A549 (cell line): ENCODE results near the gene FAM107A. TPM values are rescaled to one million over a fixed set of nuclear protein-coding genes. Genes with fewer than 3 reads are reported as not detected.
A peak's percentile ranks its signal among the peaks of the same experiment; 100 is the strongest.

Experiments
- ATAC-seq, 2 experiments: fragments of 200-7000 bp in 1 of 2; fragments of >200 bp in 1 of 2; cut with Nextera tagmentation in 1 of 2; cut with Tn5 transposase in 1 of 2; 3 replicates each; pipeline versions ENCODE4 v1.8.0 to v1.9.1; 2018 to 2020; ENCODE audit warnings: mild to moderate bottlenecking in 1 of 2, moderate library complexity in 1 of 2
- CTCF ChIA-PET: fragments of 300-600 bp; sonication (Branson Sonifier 250); formaldehyde crosslinking; extraction: SDS; loops from one replicate; lab custom pipeline; 2021; ENCODE audit warnings: antibody characterized with exemption, inconsistent platforms; lab: Yijun Ruan, JAX
- POLR2A ChIA-PET: fragments of 350-600 bp; formaldehyde crosslinking; extraction: SDS; loops from one replicate; lab custom pipeline; 2021; ENCODE audit warnings: antibody characterized with exemption, inconsistent platforms; lab: Yijun Ruan, JAX
- DNase-seq, 2 experiments: peaks; one replicate each; pipeline versions ENCODE4 v3.0.0 to v3.0.0-alpha.2; 2011 to 2016; ENCODE audit warnings: low read depth in 1 of 2, low spot score in 1 of 2
- FAIRE-seq: peaks from 2 replicates; lab custom pipeline; 2011; peaks lifted over from hg19 to GRCh38; lab: Jason Lieb, UNC
- H3K27ac ChIP-seq, 2 experiments: fragments of >200 bp; sonication (Bioruptor Twin); formaldehyde crosslinking; 3 replicates each; pipeline ENCODE4 v1.5.1; 2016 to 2017
- H3K4me1 ChIP-seq: fragments of >200 bp; sonication (Bioruptor Twin); formaldehyde crosslinking; 3 replicates; pipeline ENCODE4 v1.6.1; 2016
- H3K4me2 ChIP-seq: fragments of >200 bp; sonication (Bioruptor Twin); formaldehyde crosslinking; 3 replicates; pipeline ENCODE4 v1.6.1; 2016
- H3K4me3 ChIP-seq: fragments of >200 bp; sonication (Bioruptor Twin); formaldehyde crosslinking; 3 replicates; pipeline ENCODE4 v1.5.1; 2016
- H3K9me3 ChIP-seq: fragments of >200 bp; sonication (Bioruptor Twin); formaldehyde crosslinking; 3 replicates; pipeline ENCODE4 v1.6.1; 2016
- BCL3 ChIP-seq: fragments of >200 bp; sonication (Bioruptor Twin); formaldehyde crosslinking; IDR thresholded peaks from 3 replicates; pipeline ENCODE4 v1.6.1; 2016
- BHLHE40 ChIP-seq: IDR thresholded peaks from 2 replicates; pipeline ENCODE4 v1.6.1; 2012; ENCODE audit warnings: low read depth, low read length, inconsistent platforms
- CEBPB ChIP-seq, 2 experiments: fragments of >200 bp in 1 of 2; sonication (Bioruptor Twin) in 1 of 2; formaldehyde crosslinking in 1 of 2; IDR thresholded peaks; 2 replicates each; pipeline ENCODE4 v1.6.1; 2012 to 2016
- CHD2 ChIP-seq: fragments of 150-350 bp; IDR thresholded peaks from 2 replicates; pipeline ENCODE4 v1.6.1; 2014; ENCODE audit warnings: low read length; ENCODE audit not compliant: partially characterized antibody
- CHD4 ChIP-seq: fragments of 200-600 bp; sonication (generic); IDR thresholded peaks from 2 replicates; pipeline ENCODE4 v1.6.1; 2016; ENCODE audit warnings: antibody characterized with exemption, mild to moderate bottlenecking, borderline replicate concordance
- CTCF ChIP-seq: fragments of >200 bp; sonication (Bioruptor Twin); formaldehyde crosslinking; IDR thresholded peaks from 3 replicates; pipeline ENCODE4 v1.5.1; 2016
- EHMT2 ChIP-seq: fragments of 200-600 bp; sonication (generic); IDR thresholded peaks from 2 replicates; pipeline ENCODE4 v1.6.1; 2016; ENCODE audit warnings: antibody characterized with exemption, low read depth, mild to moderate bottlenecking, moderate library complexity
- EP300 ChIP-seq, 2 experiments: fragments of >200 bp; sonication (Bioruptor Twin); formaldehyde crosslinking; IDR thresholded peaks; 2 replicates in 1 of 2; 3 replicates in 1 of 2; pipeline ENCODE4 v1.6.1; 2016 to 2017
- FOSL2 ChIP-seq, 2 experiments: fragments of 450-650 bp in 1 of 2; fragments of >200 bp in 1 of 2; sonication (Bioruptor Twin) in 1 of 2; formaldehyde crosslinking; IDR thresholded peaks; 2 replicates each; pipeline versions ENCODE4 v1.5.0 to v1.6.1; 2016 to 2020; ENCODE audit warnings: mild to moderate bottlenecking in 1 of 2, moderate library complexity in 1 of 2
- FOXS1 ChIP-seq: fragments of 250-450 bp; sonication (Bioruptor Pico); IDR thresholded peaks from 2 replicates; pipeline ENCODE4 v1.5.0; 2020; ENCODE audit warnings: mild to moderate bottlenecking, moderate library complexity
- GATA3 ChIP-seq: IDR thresholded peaks from 2 replicates; pipeline ENCODE4 v1.6.1; 2012; ENCODE audit warnings: borderline replicate concordance
- KDM5A ChIP-seq: fragments of 200-600 bp; sonication (generic); IDR thresholded peaks from 2 replicates; pipeline ENCODE4 v1.6.1; 2016; ENCODE audit warnings: antibody characterized with exemption, mild to moderate bottlenecking
- MAX ChIP-seq: IDR thresholded peaks from 2 replicates; pipeline ENCODE4 v1.6.1; 2012
- NR3C1 ChIP-seq: fragments of >200 bp; sonication (Bioruptor Twin); formaldehyde crosslinking; IDR thresholded peaks from 3 replicates; pipeline ENCODE4 v1.6.1; 2017
- POLR2A ChIP-seq: IDR thresholded peaks from 2 replicates; pipeline ENCODE4 v1.6.1; 2012; ENCODE audit warnings: mild to moderate bottlenecking, low read length
- RAD21 ChIP-seq, 2 experiments: fragments of >200 bp in 1 of 2; sonication (Bioruptor Twin) in 1 of 2; formaldehyde crosslinking in 1 of 2; IDR thresholded peaks in 1 of 2; conservative IDR thresholded peaks in 1 of 2; 2 replicates in 1 of 2; 3 replicates in 1 of 2; pipeline ENCODE4 v1.6.1; 2012 to 2018; ENCODE audit warnings: inconsistent platforms in 1 of 2
- RARB ChIP-seq: fragments of 250-450 bp; sonication (Bioruptor Pico); IDR thresholded peaks from 2 replicates; pipeline ENCODE4 v1.8.0; 2021; ENCODE audit warnings: mild to moderate bottlenecking, moderate library complexity
- RCOR1 ChIP-seq: fragments of 150-350 bp; IDR thresholded peaks from 2 replicates; pipeline ENCODE4 v1.6.1; 2014; ENCODE audit warnings: antibody characterized with exemption, low read length, low read depth
- RNF2 ChIP-seq: fragments of 200-600 bp; sonication (generic); IDR thresholded peaks from 2 replicates; pipeline ENCODE4 v1.6.1; 2016; ENCODE audit warnings: low read depth, mild to moderate bottlenecking, antibody characterized with exemption, moderate library complexity, borderline replicate concordance
- SMC3 ChIP-seq: fragments of >200 bp; sonication (Bioruptor Twin); formaldehyde crosslinking; IDR thresholded peaks from 3 replicates; pipeline ENCODE4 v1.6.1; 2018; ENCODE audit warnings: inconsistent platforms
- WGBS: methylation state at CpG from one replicate; pipeline ENCODE4 v1.1.6; 2017; ENCODE audit errors: missing lambda C conversion rate; 5-methylcytosine and 5-hydroxymethylcytosine counted together
- polyA plus RNA-seq, 4 experiments: library from polyadenylated mRNA; depleted of rRNA in 3 of 4; stranded (reverse); fragments of >200 nt; fragmentation: RNase III in 1 of 4; extraction: RNeasy Plus Mini Kit Qiagen cat#74134 plus additional on column Dnase treatment in 1 of 4; gene quantifications; 2 replicates in 3 of 4; 3 replicates in 1 of 4; pipeline ENCODE4 v1.2.3, GENCODE V29; 2011 to 2017

FAM107A gene
- polyA plus RNA-seq, 2 of the 4 experiments (the other 2 are of a cell fraction): 0.04 TPM; not detected in 1

GRCh38 chr3:58563386-58564035 lies 13.7 kb downstream of the FAM107A start:
- no peak overlapping the region for H3K4me3 ChIP-seq
- H3K4me2 ChIP-seq: peak overlapping the region; percentile 47
- 70% methylated on average over 6 of the region's 6 CpGs for WGBS
- POLR2A ChIA-PET: no interaction called here
- no peaks in the 10 kb centered on the region for H3K9me3 ChIP-seq
- peak overlapping the region; percentile 12 to 73; a peak in 3 of 6 replicates for H3K27ac ChIP-seq
- CTCF ChIA-PET: interaction anchor here (1.0 to 1.2 kb wide), 2 partner anchors 11 to 22 kb away, joined by 3 to 4 read pairs; no protein-coding TSS in a partner anchor
- ATAC-seq (peak; percentile 40 to 53; a peak in 4 of 6 replicates), DNase-seq (peak in 1 of 2 experiments; percentile 31), FAIRE-seq (no peak)
- no peak for TF ChIP-seq RARB (CRISPR knock-in tag)
- TF ChIP-seq FOXS1 (CRISPR knock-in tag): no peak
- no peak for TF ChIP-seq BHLHE40
- TF ChIP-seq NR3C1: no peak
- no peak for TF ChIP-seq BCL3
- TF ChIP-seq KDM5A: no peak
- no peak for TF ChIP-seq POLR2A
- no peak for TF ChIP-seq GATA3
- TF ChIP-seq RCOR1: no peak
- TF ChIP-seq RNF2: no peak
- no peak; the same call in 1 of the 2 replicates for TF ChIP-seq MAX
- peaks cover 32% of the 10 kb centered on the region for H3K4me1 ChIP-seq

- Histone ChIP-seq H3K4me3 (no peak overlapping the region), H3K4me1 (peaks cover 32% of the 10 kb centered on the region), H3K27ac (peak overlapping the region in 1 of 2 experiments; percentile 66; a peak in 2 of 6 replicates), H3K9me3 (no peaks in the 10 kb centered on the region), H3K4me2 (no peak overlapping the region)
- DNase-seq: no peak
- WGBS: 100% methylated on average over 1 of the region's 4 CpGs
- FAIRE-seq: no peak
- ChIA-PET CTCF (interaction anchor here (1.0 to 1.2 kb wide), 2 partner anchors 10 to 23 kb away, joined by 3 to 4 read pairs; no protein-coding TSS in a partner anchor), POLR2A (no interaction called here)
- no peak for ATAC-seq
- TF ChIP-seq NR3C1: no peak
- TF ChIP-seq EHMT2: no peak
- no peak for TF ChIP-seq CHD2
- no peak for TF ChIP-seq FOSL2 (IDR thresholded peaks at IDR 0.05)
- TF ChIP-seq FOSL2 (CRISPR knock-in tag; IDR thresholded peaks at IDR 0.05): no peak
These were observed 14.7 kb downstream of the FAM107A start for GRCh38 chr3:58562498-58562897.

GRCh38 chr3:58560771-58561311 lies 16.4 kb downstream of the FAM107A start:
- CTCF ChIA-PET: interaction anchor here (0.6 to 7.9 kb wide), 11 partner anchors 9 to 693 kb away, joined by 3 to 60 read pairs (median 3); no protein-coding TSS in a partner anchor
- peak; percentile 76 to 80 for ATAC-seq
- FAIRE-seq: no peak
- DNase-seq: peak; percentile 42 to 67
- Histone ChIP-seq H3K27ac (peak overlapping the region; percentile 38 to 66; a peak in 4 of 6 replicates), H3K4me3 (no peak overlapping the region), H3K4me1 (peaks cover 32% of the 10 kb centered on the region), H3K4me2 (peak overlapping the region; percentile 14; the same call in 1 of the 3 replicates), H3K9me3 (no peaks in the 10 kb centered on the region)
- POLR2A ChIA-PET: no interaction called here
- WGBS: 44% methylated on average over 12 of the region's 12 CpGs
- TF ChIP-seq EP300 (IDR thresholded peaks at IDR 0.05): no peak
- TF ChIP-seq CEBPB (IDR thresholded peaks at IDR 0.05): no peak
- TF ChIP-seq CTCF: peak; percentile 33
- TF ChIP-seq SMC3: 0 out of 3 replicates have a peak, but pooled peaks have one; percentile 16
- TF ChIP-seq RAD21 (conservative IDR thresholded peaks at IDR 0.05 in 1 of 2, IDR thresholded peaks at IDR 0.05 in 1 of 2): peak; percentile 50 to 76
- no peak for TF ChIP-seq CHD4
- peak; percentile 65 for TF ChIP-seq MAX
- TF ChIP-seq BCL3: no peak
- no peak for TF ChIP-seq RNF2
- peak; percentile 16; the same call in 1 of the 2 replicates for TF ChIP-seq GATA3
- TF ChIP-seq CHD2: no peak
- TF ChIP-seq, all 56 proteins: peak for 5
